Type B pancreatic cell (in vitro differentiated cells): ENCODE results near the gene RHOH. TPM values are rescaled to one million over a fixed set of nuclear protein-coding genes. Genes with fewer than 3 reads are reported as not detected.
A peak's percentile ranks its signal among the peaks of the same experiment; 100 is the strongest.

Experiments
- DNase-seq: peaks from one replicate; pipeline ENCODE4 v3.0.0; 2021; ENCODE audit warnings: mixed read lengths; ENCODE audit not compliant: unreplicated experiment; ENCODE audit errors: extremely low spot score
- H3K27ac Mint-ChIP-seq: 2 replicates; pipeline ENCODE4 v1.8.0; 2021; ENCODE audit warnings: mild to moderate bottlenecking, mixed read lengths
- H3K27me3 Mint-ChIP-seq: 2 replicates; pipeline ENCODE4 v1.8.0; 2021; ENCODE audit warnings: mixed read lengths
- H3K36me3 Mint-ChIP-seq: 2 replicates; pipeline ENCODE4 v1.8.0; 2021; ENCODE audit warnings: mixed read lengths
- H3K4me1 Mint-ChIP-seq: one replicate; pipeline ENCODE4 v1.8.0; 2021; ENCODE audit warnings: mixed read lengths; ENCODE audit not compliant: unreplicated experiment
- H3K4me3 Mint-ChIP-seq: 2 replicates; pipeline ENCODE4 v1.8.0; 2021; ENCODE audit warnings: mild to moderate bottlenecking, mixed read lengths
- H3K9me3 Mint-ChIP-seq: 2 replicates; pipeline ENCODE4 v1.8.0; 2021; ENCODE audit warnings: mixed read lengths
- total RNA-seq: library from RNA; stranded (reverse); gene quantifications from 2 replicates; pipeline ENCODE4 v1.2.1, GENCODE V29; 2021; ENCODE audit warnings: low replicate concordance
- TF ChIP-seq, protein P1 (sequence below): fragments of 200-600 bp; sonication (generic); conservative IDR thresholded peaks from 2 replicates; pipeline ENCODE4 v1.5.0; 2021; ENCODE audit warnings: antibody characterized with exemption, mild to moderate bottlenecking

The RHOH gene
- total RNA-seq, 1 donor from 2014 or later: 5.4 TPM

DNA sequence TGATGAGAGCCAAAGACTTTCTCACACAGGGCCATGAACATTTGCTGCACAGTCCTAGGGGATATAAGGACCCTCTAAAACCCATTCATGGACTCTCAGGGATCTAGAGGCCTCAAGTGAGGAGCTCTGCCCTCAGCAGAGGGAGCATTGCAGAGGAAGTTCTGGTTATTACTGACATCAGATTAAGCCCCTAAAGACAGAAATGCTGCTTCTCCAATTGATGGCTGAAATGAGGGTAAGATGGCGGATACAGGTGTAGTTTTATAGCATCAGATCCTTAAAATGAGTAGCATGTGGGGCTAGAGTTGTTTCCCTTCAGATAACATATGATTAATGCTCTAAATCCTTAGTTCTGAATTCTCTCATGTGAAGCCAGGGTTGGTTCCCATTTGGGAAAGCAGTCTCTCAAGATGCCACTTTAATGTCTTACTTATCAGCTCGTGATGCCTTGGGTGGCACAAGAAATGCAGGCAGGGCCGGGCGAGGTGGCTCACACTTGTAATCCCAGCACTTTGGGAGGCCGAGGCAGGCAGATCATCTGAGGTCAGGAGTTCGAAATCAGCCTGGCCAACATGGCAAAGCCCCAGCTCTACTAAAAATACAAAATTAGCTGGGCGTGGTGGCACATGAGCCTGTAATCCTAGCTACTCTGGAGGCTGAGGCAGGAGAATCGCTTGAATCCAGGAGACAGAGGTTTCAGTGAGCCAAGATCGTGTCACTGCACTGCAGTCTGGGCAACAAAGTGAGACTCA, 7.9 kb downstream of the RHOH start:
- Mint-ChIP-seq H3K4me1 (peaks cover 9% of the 10 kb centered on the region), H3K4me3 (no peak overlapping the region), H3K27ac (no peak overlapping the region), H3K9me3 (no peaks in the 10 kb centered on the region), H3K27me3 (no peaks in the 10 kb centered on the region), H3K36me3 (no peaks in the 10 kb centered on the region)
- no peak for DNase-seq
- TF ChIP-seq, protein P1, sequence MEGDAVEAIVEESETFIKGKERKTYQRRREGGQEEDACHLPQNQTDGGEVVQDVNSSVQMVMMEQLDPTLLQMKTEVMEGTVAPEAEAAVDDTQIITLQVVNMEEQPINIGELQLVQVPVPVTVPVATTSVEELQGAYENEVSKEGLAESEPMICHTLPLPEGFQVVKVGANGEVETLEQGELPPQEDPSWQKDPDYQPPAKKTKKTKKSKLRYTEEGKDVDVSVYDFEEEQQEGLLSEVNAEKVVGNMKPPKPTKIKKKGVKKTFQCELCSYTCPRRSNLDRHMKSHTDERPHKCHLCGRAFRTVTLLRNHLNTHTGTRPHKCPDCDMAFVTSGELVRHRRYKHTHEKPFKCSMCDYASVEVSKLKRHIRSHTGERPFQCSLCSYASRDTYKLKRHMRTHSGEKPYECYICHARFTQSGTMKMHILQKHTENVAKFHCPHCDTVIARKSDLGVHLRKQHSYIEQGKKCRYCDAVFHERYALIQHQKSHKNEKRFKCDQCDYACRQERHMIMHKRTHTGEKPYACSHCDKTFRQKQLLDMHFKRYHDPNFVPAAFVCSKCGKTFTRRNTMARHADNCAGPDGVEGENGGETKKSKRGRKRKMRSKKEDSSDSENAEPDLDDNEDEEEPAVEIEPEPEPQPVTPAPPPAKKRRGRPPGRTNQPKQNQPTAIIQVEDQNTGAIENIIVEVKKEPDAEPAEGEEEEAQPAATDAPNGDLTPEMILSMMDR: no peak

DNA sequence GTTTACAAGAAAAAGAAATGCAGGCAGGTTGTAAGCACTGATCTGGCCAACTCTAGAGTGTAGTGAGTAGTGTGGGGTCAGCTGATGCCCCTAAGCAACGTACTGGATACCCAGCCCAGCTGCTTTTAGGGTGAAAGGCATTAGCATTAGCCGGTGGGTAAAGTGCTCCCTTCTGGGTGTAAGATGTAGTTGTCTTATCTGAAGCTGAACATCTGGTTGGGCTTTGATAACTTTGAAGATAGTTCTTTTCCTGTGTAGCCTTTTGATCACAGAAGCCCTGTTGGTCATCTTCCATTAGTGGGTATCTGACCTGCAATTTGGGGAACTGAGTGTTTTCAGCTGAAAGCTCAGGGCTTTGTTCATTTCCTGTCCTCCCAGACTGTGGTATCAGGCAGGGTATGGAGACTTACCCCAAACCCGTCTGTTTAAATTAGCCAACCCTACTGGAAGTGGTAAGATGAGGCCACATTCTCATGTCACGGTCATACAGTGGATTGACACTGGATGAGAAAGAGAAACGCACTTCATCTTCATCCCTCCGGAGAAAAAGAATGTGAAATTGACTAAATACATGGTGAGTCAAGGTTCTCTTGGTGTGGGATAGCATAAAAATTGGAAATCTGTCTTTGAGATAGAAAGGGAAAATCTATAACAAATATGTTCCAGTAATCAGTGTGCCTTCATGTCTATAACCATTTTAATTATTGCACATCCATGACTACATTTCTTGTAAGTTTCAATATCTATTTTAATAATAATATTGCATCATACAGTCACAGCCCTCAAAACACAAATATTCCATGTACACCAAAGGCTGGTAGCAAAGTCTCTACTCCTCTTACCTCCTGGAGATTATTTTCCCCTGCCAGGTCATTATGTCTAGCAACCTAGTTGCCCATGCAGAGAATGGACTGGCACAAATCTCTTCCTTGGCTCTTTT, 8.7 kb downstream of the RHOH start:
- Mint-ChIP-seq H3K4me3 (no peak overlapping the region), H3K27me3 (no peaks in the 10 kb centered on the region), H3K27ac (peak overlapping the region; percentile 26), H3K36me3 (no peaks in the 10 kb centered on the region), H3K9me3 (no peaks in the 10 kb centered on the region), H3K4me1 (peaks cover 6% of the 10 kb centered on the region)
- DNase-seq: no peak
- TF ChIP-seq, protein P1: no peak

DNA sequence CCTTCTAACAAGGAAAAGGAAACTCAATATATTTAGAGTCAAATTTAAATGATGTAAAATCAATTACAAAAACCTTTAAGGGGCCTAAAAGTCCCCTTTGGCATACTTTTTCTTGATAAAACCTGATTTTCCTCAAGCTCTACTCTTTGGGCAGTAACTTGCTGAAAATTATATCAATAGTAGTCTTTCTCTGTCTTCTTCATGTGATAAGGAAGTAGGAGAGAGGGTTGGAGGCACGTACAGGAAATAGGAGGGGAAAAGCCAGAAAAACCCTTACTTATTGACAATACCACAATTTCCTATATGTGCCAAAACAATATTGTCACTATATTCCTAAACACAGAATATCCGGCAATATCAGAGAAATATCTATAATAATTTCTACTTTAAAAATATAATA, 9.6 kb downstream of the RHOH start:
- DNase-seq: no peak
- Mint-ChIP-seq H3K36me3 (no peaks in the 10 kb centered on the region), H3K27ac (peak overlapping the region; percentile 26), H3K4me1 (peaks cover 5% of the 10 kb centered on the region), H3K27me3 (no peaks in the 10 kb centered on the region), H3K9me3 (no peaks in the 10 kb centered on the region), H3K4me3 (no peak overlapping the region)
- TF ChIP-seq, protein P1: no peak

DNA sequence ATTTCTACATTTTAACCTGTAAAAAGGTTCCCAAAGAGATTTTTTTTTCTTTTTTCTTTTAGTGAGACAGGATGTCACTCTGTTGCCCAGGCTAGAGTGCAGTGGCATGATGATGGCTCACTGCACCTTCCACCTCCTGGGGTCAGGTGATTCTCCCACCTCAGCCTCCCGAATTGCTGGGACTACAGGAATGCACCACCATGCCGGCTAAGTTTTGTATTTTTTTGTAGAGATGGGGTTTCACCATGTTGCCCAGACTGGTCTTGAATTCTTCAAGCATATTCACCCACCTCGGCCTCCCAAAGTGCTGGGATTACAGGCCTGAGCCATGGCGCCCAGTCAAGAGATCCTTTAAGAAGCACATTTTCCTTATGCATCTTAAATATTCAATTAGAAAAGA, 12.6 kb downstream of the RHOH start:
- H3K27ac Mint-ChIP-seq: no peak overlapping the region
- TF ChIP-seq, protein P1: no peak
- no peaks in the 10 kb centered on the region for H3K36me3 Mint-ChIP-seq
- H3K9me3 Mint-ChIP-seq: no peaks in the 10 kb centered on the region
- no peak for DNase-seq
- no peaks in the 10 kb centered on the region for H3K27me3 Mint-ChIP-seq
- H3K4me1 Mint-ChIP-seq: peaks cover 12% of the 10 kb centered on the region
- H3K4me3 Mint-ChIP-seq: no peak overlapping the region

DNA sequence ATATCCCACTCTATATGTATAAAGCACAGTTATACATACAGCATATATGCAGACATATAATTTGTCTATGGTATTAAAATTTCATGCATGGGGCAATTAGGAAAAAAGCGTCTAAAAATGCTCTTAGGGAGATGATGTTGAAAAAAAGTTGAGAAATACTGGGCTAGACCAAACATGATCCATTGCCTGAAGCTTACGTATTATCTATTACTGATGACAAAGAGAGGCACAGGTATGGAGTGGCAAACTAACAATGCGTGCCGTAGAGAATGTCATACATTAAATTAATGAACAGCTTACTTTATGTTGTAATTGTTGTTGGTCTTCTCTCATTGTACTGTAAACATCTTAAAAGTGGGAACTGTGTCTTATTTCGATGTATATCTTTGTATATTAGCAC, 13.9 kb downstream of the RHOH start:
- no peak for DNase-seq
- Mint-ChIP-seq H3K27me3 (no peaks in the 10 kb centered on the region), H3K4me1 (peaks cover 7% of the 10 kb centered on the region), H3K4me3 (no peak overlapping the region), H3K36me3 (no peaks in the 10 kb centered on the region), H3K27ac (no peak overlapping the region), H3K9me3 (peaks cover 5% of the 10 kb centered on the region)
- TF ChIP-seq, protein P1: no peak
